Endothelial cell of umbilical vein (primary cell): Measurements from ENCODE around the gene CLK4. TPM values are rescaled to one million over a fixed set of nuclear protein-coding genes. Genes with fewer than 3 reads are reported as not detected.

ENCODE experiments used
- BruUV-seq: library from RNA; stranded (reverse); fragments of 400-500 nt; replicated peaks from 2 replicates; lab custom pipeline; 2021; lab: Mats Ljungman, UMichigan
- CTCF ChIA-PET: fragments of 300-600, 350-600 bp; sonication (Branson Sonifier 250); formaldehyde crosslinking; loops from one replicate; lab custom pipeline; 2021; ENCODE audit warnings: antibody characterized with exemption, inconsistent platforms; lab: Charles Lee
- POLR2A ChIA-PET: fragments of 300-600, 350-600 bp; sonication (Branson Sonifier 250); formaldehyde crosslinking; loops from one replicate; lab custom pipeline; 2021; ENCODE audit warnings: antibody characterized with exemption, inconsistent platforms; lab: Charles Lee
- DNase-seq: peaks from one replicate; pipeline ENCODE4 v3.0.0-alpha.2; 2011; ENCODE audit warnings: low read depth, low spot score
- FAIRE-seq: peaks from 2 replicates; lab custom pipeline; 2011; peaks lifted over from hg19 to GRCh38; lab: Jason Lieb, UNC
- H2AFZ ChIP-seq: 2 replicates; pipeline ENCODE4 v1.6.0; 2012; ENCODE audit warnings: low read depth, low read length, control low read depth, inconsistent platforms
- H3K27ac ChIP-seq: 2 replicates; pipeline ENCODE4 v1.5.1; 2011; ENCODE audit warnings: low read depth, mild to moderate bottlenecking, control low read depth, low read length, moderate library complexity; ENCODE audit not compliant: insufficient read depth
- H3K27me3 ChIP-seq, 2 experiments: 2 replicates each; pipeline versions ENCODE4 v1.6.0 to v1.6.1; 2011; ENCODE audit warnings: low read length in 2 of 2, mixed read lengths in 1 of 2; ENCODE audit not compliant: control insufficient read depth in 2 of 2, insufficient read depth in 2 of 2
- H3K36me3 ChIP-seq, 2 experiments: 2 replicates in 1 of 2; 3 replicates in 1 of 2; pipeline ENCODE4 v1.5.1; 2011; ENCODE audit warnings: low read length in 2 of 2, mild to moderate bottlenecking in 1 of 2, moderate library complexity in 1 of 2; ENCODE audit not compliant: control insufficient read depth in 2 of 2, insufficient read depth in 2 of 2; ENCODE audit errors: extremely low read depth in 1 of 2
- H3K4me1 ChIP-seq: 3 replicates; pipeline ENCODE4 v1.5.1; 2011; ENCODE audit warnings: mild to moderate bottlenecking, low read length; ENCODE audit not compliant: control insufficient read depth, insufficient read depth; ENCODE audit errors: extremely low read depth
- H3K4me2 ChIP-seq: 2 replicates; pipeline ENCODE4 v1.6.1; 2011; ENCODE audit warnings: low read length, control low read depth, mixed read lengths; ENCODE audit not compliant: insufficient read depth
- H3K4me3 ChIP-seq, 3 experiments: fragments of 200-600 bp in 1 of 3; sonication (generic), shearing (Covaris generic) in 1 of 3; replicated peaks in 1 of 3; 2 replicates each; pipeline ENCODE4 v1.5.1; 2011 to 2016; ENCODE audit warnings: control low read depth in 3 of 3, low read length in 3 of 3, mild to moderate bottlenecking in 2 of 3, inconsistent platforms in 1 of 3, low read depth in 1 of 3, moderate library complexity in 1 of 3; ENCODE audit not compliant: insufficient read depth in 1 of 3
- H3K79me2 ChIP-seq: 2 replicates; pipeline ENCODE4 v1.6.0; 2012; ENCODE audit warnings: low read length, inconsistent platforms; ENCODE audit not compliant: control insufficient read depth, insufficient read depth
- H3K9ac ChIP-seq: replicated peaks from 2 replicates; pipeline ENCODE3; 2011; ENCODE audit warnings: low read length, control low read depth; ENCODE audit not compliant: insufficient read depth; ENCODE audit errors: extremely low read depth
- H3K9me1 ChIP-seq: replicated peaks from 3 replicates; pipeline ENCODE4 v1.6.0; 2011; ENCODE audit warnings: mild to moderate bottlenecking, low read length; ENCODE audit not compliant: control insufficient read depth, insufficient read depth; ENCODE audit errors: extremely low read depth
- H3K9me3 ChIP-seq: replicated peaks from 2 replicates; pipeline ENCODE4 v1.5.1; 2012; ENCODE audit warnings: low read length, inconsistent platforms; ENCODE audit not compliant: control insufficient read depth, insufficient read depth
- H4K20me1 ChIP-seq: replicated peaks from 2 replicates; pipeline ENCODE3; 2011; ENCODE audit warnings: mild to moderate bottlenecking, low read length; ENCODE audit not compliant: control insufficient read depth, insufficient read depth; ENCODE audit errors: extremely low read depth
- CTCF ChIP-seq, 2 donors: IDR thresholded peaks; 1 replicate in 1 of 2; 2 replicates in 1 of 2; pipeline ENCODE4 v1.5.1; 2011; ENCODE audit warnings: low read length in 2 of 2, mild to moderate bottlenecking in 2 of 2, moderate library complexity in 2 of 2, control low read depth in 1 of 2, inconsistent platforms in 1 of 2, low read depth in 1 of 2; ENCODE audit not compliant: insufficient read depth in 1 of 2; ENCODE audit errors: extremely low read depth in 1 of 2
- EZH2 ChIP-seq: IDR thresholded peaks from 2 replicates; pipeline ENCODE4 v1.6.1; 2012; ENCODE audit warnings: borderline replicate concordance, low read depth, mild to moderate bottlenecking, moderate library complexity, low read length, inconsistent platforms; ENCODE audit not compliant: severe bottlenecking
- FOS ChIP-seq: IDR thresholded peaks from 2 replicates; pipeline ENCODE4 v1.6.1; 2011; ENCODE audit warnings: mild to moderate bottlenecking, low read length, moderate library complexity, borderline replicate concordance; ENCODE audit not compliant: insufficient read depth
- GATA2 ChIP-seq: IDR thresholded peaks from 2 replicates; pipeline ENCODE4 v1.7.0; 2011; ENCODE audit warnings: low read depth, mild to moderate bottlenecking, moderate library complexity, mixed read lengths, low read length; ENCODE audit not compliant: insufficient read length, insufficient read depth
- JUN ChIP-seq: IDR thresholded peaks from 2 replicates; pipeline ENCODE4 v1.6.1; 2011; ENCODE audit warnings: borderline replicate concordance, low read depth; ENCODE audit not compliant: insufficient read length, insufficient read depth
- MAX ChIP-seq: IDR thresholded peaks from 2 replicates; pipeline ENCODE4 v1.6.1; 2011; ENCODE audit not compliant: insufficient read depth, insufficient read length
- MYC ChIP-seq: IDR thresholded peaks from one replicate; pipeline ENCODE4 v1.6.1; 2011; ENCODE audit warnings: mild to moderate bottlenecking, low read depth, low read length
- POLR2A ChIP-seq: IDR thresholded peaks from 2 replicates; pipeline ENCODE4 v1.6.1; 2012; ENCODE audit warnings: low read depth, mild to moderate bottlenecking, control low read depth, low read length
- dilution Hi-C: fragments of 300-500 bp; cut with MboI; formaldehyde crosslinking; loops from one replicate; pipeline ENCODE4 v1.15.0; 2019; ENCODE audit warnings: low sequenced_read_pairs; ENCODE audit not compliant: extremely low pct_ligation_motif_present
- intact Hi-C: fragments of 100-400 bp; cut with micrococcal nuclease; formaldehyde crosslinking; loops from one replicate; pipeline ENCODE4 v1.10.0; 2022
- polyA plus RNA-seq, 4 experiments: library from polyadenylated mRNA; depleted of rRNA in 3 of 4; stranded (reverse) in 3 of 4; unstranded in 1 of 4; fragments of >200 nt; gene quantifications; 2 replicates each; pipeline versions ENCODE4 v1.2.1 to v1.2.3, GENCODE V29; 2011 to 2012; ENCODE audit warnings: missing spikeins in 1 of 4
- total RNA-seq: library from RNA; stranded (reverse); gene quantifications from 2 replicates; pipeline ENCODE4 v1.2.3, GENCODE V29; 2021

CLK4 gene
- total and polyA plus RNA-seq, 2 donors (not counting 3 experiments of a cell fraction or from before 2014, with no cell fraction given), result 7.0 to 19.2 TPM

GRCh38 chr5:178605788-178606187 lies 21.1 kb downstream of the CLK4 start:
- Histone ChIP-seq H3K4me1 (no peaks in the 10 kb centered on the region), H4K20me1 (no peaks in the 10 kb centered on the region), H3K4me2 (no peak overlapping the region), H3K9me3 (no peaks in the 10 kb centered on the region), H3K27ac (no peak overlapping the region), H3K4me3 (no peak overlapping the region), H3K9me1 (no peaks in the 10 kb centered on the region), H3K36me3 (peaks cover 8 to 12% of the 10 kb centered on the region in 2 experiments), H3K27me3 (no peaks in the 10 kb centered on the region), H3K79me2 (no peaks in the 10 kb centered on the region), H2AFZ (no peak overlapping the region), H3K9ac (no peak overlapping the region)
- DNase-seq, result no peak
- dilution Hi-C loops (no loop called here), intact Hi-C loops (no loop called here)
- BruUV-seq, result no TSS peak
- ChIA-PET CTCF (interaction anchor here (0.8 to 1.7 kb wide), 2 partner anchors 10 to 19 kb away, joined by 3 to 4 read pairs; no protein-coding TSS in a partner anchor), POLR2A (interaction anchor here (0.6 kb wide), 1 partner anchor 355 kb away, joined by 9 read pairs; no protein-coding TSS in a partner anchor)
- no peak for FAIRE-seq
- TF ChIP-seq POLR2A (no peak), MAX (no peak), MYC (no peak), GATA2 (no peak), CTCF (IDR thresholded peaks at IDR 0.05; ENCODE audit: extremely low read depth in 1 of 2, insufficient read depth in 1 of 2, low read depth in 1 of 2, low read length in 2 of 2) (no peak), JUN (no peak), EZH2 (no peak), FOS (no peak)
